ENCODE measurements around the gene SSTR3.

SSTR3 gene

DNA sequence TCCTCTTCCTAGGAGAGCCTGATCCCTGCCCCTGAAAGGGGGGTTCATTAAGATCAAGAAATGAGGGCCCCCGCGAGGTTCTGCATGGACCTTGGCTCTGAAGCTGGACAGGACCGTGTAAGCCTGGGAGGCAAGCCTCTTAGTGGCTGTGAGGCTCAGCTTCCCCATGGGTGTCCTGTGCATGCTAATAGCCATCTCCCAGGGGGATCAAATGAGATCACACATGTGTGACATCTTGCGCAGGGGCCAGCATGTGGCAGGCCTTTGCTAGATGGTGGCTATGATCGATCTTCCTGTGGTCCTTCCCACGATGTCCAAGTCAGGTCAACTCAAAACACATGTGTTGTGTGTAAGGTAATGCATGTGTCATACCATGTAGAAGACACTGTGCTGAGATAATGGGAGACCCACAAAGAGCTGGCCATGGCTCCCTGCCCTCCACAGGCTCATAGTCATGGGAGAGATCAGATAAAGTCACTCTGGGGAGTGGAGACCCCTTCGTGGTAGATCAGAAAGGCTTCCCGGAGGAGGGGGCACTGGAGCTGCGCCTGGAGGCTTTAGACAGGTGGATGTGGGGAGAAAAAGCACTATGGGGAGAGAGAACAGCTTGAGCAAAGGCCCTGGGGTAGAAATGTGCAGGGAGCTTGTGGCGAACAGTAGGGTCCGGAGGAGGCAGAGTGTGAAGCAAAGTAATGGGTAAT is 28.1 kb upstream of the SSTR3 start:
- Histone ChIP-seq H3K4me1 (no peaks in the 10 kb centered on the region), H3K27ac (no peak overlapping the region)
- intact Hi-C loops (cut with DNase I; ENCODE audit: low total_unique reads) = no loop called here

DNA sequence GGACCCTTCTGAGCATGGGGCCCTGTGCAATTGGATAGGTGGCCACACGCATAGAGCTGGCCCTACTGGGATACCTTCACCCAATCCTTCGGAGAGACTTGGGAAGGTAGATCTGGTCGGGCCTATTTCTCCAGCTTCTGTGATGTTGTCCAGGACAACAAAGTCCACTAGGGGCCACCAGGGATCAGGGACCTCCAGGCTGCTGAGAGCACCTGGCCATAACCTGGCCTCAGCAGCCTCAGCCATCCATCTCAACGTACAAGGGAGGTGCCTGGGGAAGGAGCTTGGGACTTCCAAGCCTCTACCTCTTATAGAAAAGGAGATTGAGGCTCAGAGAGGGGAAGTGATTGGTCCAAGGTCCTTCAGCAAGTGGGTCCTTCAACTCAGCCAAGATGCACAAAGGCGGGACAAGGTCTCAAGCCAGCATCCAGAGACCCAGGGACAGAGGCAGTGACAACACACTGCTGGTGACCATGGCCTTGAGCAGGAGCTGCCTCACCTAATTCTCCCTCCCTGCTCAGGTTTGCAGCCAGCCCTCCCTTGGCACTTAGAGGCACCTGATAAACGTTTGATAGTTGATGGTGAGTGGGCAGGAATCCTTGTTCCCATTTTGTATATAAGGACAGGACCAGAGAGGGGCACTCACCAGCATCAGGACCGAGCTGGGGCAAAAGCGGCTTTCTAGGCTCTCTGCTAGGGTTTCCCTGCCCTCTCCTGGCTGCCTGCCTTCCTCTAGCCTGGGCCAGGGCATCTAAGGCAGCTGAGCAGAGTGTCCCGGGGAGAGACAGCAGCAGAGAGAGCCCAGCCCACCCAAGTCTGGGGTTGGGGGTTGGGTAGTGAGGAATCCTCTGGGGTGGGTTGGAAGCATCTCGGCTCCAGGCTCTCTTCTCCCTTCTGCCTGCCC is 27.3 kb upstream of the SSTR3 start:
- Histone ChIP-seq H3K4me1 (no peaks in the 10 kb centered on the region), H3K27ac (no peak overlapping the region), H3K4me3 (no peak overlapping the region), H3K9me3 (no peaks in the 10 kb centered on the region), H3K36me3 (no peaks in the 10 kb centered on the region), H3K27me3 (peaks cover 0 to 95% of the 10 kb centered on the region in 2 donors)
- peak in 1 of 2 donors; percentile 59 for DNase-seq
- intact Hi-C loops (cut with DNase I; ENCODE audit: low total_unique reads) = no loop called here
- TF ChIP-seq, protein P1, sequence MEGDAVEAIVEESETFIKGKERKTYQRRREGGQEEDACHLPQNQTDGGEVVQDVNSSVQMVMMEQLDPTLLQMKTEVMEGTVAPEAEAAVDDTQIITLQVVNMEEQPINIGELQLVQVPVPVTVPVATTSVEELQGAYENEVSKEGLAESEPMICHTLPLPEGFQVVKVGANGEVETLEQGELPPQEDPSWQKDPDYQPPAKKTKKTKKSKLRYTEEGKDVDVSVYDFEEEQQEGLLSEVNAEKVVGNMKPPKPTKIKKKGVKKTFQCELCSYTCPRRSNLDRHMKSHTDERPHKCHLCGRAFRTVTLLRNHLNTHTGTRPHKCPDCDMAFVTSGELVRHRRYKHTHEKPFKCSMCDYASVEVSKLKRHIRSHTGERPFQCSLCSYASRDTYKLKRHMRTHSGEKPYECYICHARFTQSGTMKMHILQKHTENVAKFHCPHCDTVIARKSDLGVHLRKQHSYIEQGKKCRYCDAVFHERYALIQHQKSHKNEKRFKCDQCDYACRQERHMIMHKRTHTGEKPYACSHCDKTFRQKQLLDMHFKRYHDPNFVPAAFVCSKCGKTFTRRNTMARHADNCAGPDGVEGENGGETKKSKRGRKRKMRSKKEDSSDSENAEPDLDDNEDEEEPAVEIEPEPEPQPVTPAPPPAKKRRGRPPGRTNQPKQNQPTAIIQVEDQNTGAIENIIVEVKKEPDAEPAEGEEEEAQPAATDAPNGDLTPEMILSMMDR (IDR thresholded peaks at IDR 0.05) = no peak

More for the DNA sequence above, 28.1 kb upstream of the SSTR3 start:
- TF ChIP-seq, protein P1 (IDR thresholded peaks at IDR 0.05) = no peak
- Histone ChIP-seq H3K4me3 (no peak overlapping the region), H3K27me3 (peaks cover 0 to 95% of the 10 kb centered on the region in 2 donors), H3K36me3 (no peaks in the 10 kb centered on the region), H3K9me3 (no peaks in the 10 kb centered on the region)
- DNase-seq = no peak

DNA sequence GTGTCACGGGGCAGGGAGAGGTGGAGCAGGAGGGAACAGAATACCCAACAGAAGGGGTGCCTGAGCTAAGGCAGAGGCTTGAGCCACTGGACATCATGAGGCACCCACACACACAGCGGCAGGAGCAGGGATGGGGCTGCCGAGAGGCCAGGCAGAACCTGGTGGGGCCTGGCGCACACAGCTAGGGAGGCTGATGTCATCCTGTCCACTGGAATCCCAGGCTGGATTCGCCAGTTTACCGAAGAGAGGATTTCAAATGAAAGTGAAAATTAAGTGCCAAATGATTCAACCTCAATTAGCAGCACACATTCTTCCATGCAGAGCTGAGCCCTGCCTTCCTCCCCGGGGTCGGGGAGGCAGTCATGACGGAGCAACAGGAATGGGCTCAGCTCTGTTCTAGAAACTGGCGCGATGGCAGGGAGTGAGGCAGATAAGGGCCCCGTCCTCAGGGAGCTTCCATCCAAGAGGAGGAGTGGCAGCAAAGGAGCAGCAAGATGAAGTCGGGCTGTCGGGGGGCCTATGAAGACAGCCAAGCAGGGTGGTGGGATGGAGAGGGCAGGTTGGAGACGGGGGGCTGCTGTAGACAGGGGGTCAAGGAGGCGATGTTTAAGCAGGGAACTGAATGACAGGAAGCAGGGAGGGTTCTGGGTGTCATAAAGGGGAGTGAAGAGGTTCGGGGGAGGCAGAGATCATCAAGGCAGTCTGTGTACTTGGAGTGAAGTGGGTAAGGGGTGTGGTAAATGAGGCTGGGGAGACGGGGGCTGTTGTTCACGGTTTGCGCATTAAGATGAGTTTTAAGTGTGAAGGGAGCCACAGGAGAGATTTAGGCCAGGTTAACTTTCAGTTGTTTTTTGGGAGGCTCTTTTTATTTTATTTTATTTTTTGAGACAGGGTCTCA is 25.3 kb upstream of the SSTR3 start:
- Histone ChIP-seq H3K36me3 (no peaks in the 10 kb centered on the region), H3K27ac (no peak overlapping the region), H3K9me3 (no peaks in the 10 kb centered on the region), H3K4me1 (no peaks in the 10 kb centered on the region), H3K4me3 (no peak overlapping the region), H3K27me3 (peaks cover 0 to 90% of the 10 kb centered on the region in 2 donors)
- TF ChIP-seq, protein P1 (IDR thresholded peaks at IDR 0.05) = no peak
- intact Hi-C loops (cut with DNase I; ENCODE audit: low total_unique reads) = no loop called here
- no peak for DNase-seq

DNA sequence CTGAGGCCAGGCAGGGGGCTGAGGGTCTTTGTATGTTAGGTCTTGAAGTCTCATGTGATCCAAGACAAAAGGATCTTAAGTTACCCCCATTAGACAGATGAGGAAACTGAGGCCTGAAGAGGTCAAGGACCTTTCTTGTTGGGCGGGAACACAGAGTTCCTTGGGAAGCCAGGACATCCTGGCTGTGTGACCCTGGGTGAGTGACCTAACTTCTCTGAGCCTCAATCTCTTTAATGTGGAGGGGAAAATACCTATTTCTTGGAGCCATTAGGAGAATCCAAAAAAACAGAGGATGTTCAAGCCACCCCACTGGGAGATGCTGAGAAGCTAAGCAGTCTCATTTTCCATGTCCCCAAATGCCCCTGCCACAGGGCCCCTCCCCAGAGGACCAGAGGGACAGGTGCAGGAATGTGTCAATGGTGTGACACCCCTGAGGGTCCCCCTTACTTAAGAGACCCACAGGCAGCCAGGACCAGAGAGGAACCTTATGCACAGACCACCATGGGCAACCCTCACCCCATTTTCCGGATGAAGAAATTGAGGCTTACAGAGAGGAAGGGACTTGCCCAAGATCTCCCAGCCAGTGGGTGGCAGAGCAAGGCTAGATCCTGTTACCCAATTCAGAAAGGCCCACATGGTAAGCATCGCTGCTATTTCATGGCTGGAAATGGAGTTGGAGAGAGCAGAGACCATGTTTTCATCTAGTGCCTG is 23.8 kb upstream of the SSTR3 start:
- TF ChIP-seq, protein P1 (IDR thresholded peaks at IDR 0.05) = no peak
- H3K27me3 ChIP-seq = peaks cover 0 to 90% of the 10 kb centered on the region in 2 donors
- no peaks in the 10 kb centered on the region for H3K4me1 ChIP-seq
- DNase-seq = no peak
- H3K4me3 ChIP-seq = no peak overlapping the region
- intact Hi-C loops (cut with DNase I; ENCODE audit: low total_unique reads) = no loop called here
- H3K36me3 ChIP-seq = no peaks in the 10 kb centered on the region
- H3K9me3 ChIP-seq = no peaks in the 10 kb centered on the region
- H3K27ac ChIP-seq = no peak overlapping the region

Measured in tibial artery (tissue), 4 donors.